Endothelial cell (in vitro differentiated cells): ENCODE measurements around the gene ECI1. TPM values are rescaled to one million over a fixed set of nuclear protein-coding genes. Genes with fewer than 3 reads are reported as not detected.

Experiments used
- DNase-seq: peaks from one replicate; pipeline ENCODE4 v3.0.0; 2021; ENCODE audit warnings: low spot score
- H3K27ac Mint-ChIP-seq: one replicate; pipeline ENCODE4 v1.8.0; 2021; ENCODE audit warnings: mixed read lengths, inconsistent platforms; ENCODE audit not compliant: unreplicated experiment
- H3K27me3 Mint-ChIP-seq: one replicate; pipeline ENCODE4 v1.8.0; 2021; ENCODE audit warnings: mild to moderate bottlenecking, moderate library complexity, mixed read lengths, inconsistent platforms; ENCODE audit not compliant: unreplicated experiment
- H3K36me3 Mint-ChIP-seq: one replicate; pipeline ENCODE4 v1.8.0; 2021; ENCODE audit warnings: mild to moderate bottlenecking, low read depth, mixed read lengths, inconsistent platforms; ENCODE audit not compliant: unreplicated experiment
- H3K4me1 Mint-ChIP-seq: one replicate; pipeline ENCODE4 v1.8.0; 2021; ENCODE audit warnings: mild to moderate bottlenecking, mixed read lengths, inconsistent platforms; ENCODE audit not compliant: unreplicated experiment
- H3K4me3 Mint-ChIP-seq: one replicate; pipeline ENCODE4 v1.8.0; 2021; ENCODE audit warnings: mild to moderate bottlenecking, mixed read lengths, inconsistent platforms; ENCODE audit not compliant: unreplicated experiment
- H3K9me3 Mint-ChIP-seq: one replicate; pipeline ENCODE4 v1.8.0; 2021; ENCODE audit warnings: mixed read lengths, inconsistent platforms; ENCODE audit not compliant: unreplicated experiment
- total RNA-seq: library from RNA; stranded (reverse); fragmentation: NEBNext Ultra II Directional; extraction: Animal tissue kit (Norgen Biotek cat#: 25700); gene quantifications from one replicate; pipeline ENCODE4 v1.2.1, GENCODE V29; 2021; ENCODE audit not compliant: unreplicated experiment
- TF ChIP-seq, protein P1 (sequence below): fragments of 200-600 bp; sonication (generic); IDR thresholded peaks from one replicate; pipeline ENCODE4 v1.5.0; 2021; ENCODE audit warnings: antibody characterized with exemption; ENCODE audit not compliant: unreplicated experiment

Gene ECI1
- total RNA-seq, 1 donor from 2014 or later, result 27.1 TPM

DNA sequence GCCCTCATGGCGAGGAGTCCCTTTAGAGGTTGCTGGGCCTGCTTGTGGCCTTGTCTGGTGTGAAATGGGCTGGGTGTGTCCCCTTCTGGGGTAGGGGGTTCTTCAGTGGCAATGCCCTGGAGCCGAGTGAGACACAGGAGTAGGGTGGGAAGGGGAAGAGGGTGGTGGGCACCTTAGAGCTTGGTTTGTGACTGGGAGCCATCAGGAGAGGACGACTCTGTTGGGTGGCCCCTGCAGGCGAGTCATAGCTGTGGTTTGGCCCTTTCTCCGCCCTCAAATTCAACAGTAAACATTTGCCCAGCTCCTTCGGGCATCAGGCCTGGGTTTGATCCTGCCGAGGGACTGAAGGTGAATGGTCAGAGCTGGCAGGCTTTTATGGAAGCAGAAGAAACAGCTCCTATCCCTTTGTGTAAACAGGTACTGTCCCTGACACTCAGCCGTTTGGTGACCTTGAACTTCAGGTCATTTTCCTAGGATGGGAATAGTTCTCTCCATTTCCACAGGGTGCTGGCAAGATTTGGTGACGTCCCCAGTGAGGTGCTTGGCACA lies 25.1 kb downstream of the ECI1 start:
- peak overlapping the region; percentile 25 for H3K4me3 Mint-ChIP-seq
- peaks cover 6% of the 10 kb centered on the region for H3K27me3 Mint-ChIP-seq
- no peak for DNase-seq
- no peaks in the 10 kb centered on the region for H3K4me1 Mint-ChIP-seq
- TF ChIP-seq, protein P1, sequence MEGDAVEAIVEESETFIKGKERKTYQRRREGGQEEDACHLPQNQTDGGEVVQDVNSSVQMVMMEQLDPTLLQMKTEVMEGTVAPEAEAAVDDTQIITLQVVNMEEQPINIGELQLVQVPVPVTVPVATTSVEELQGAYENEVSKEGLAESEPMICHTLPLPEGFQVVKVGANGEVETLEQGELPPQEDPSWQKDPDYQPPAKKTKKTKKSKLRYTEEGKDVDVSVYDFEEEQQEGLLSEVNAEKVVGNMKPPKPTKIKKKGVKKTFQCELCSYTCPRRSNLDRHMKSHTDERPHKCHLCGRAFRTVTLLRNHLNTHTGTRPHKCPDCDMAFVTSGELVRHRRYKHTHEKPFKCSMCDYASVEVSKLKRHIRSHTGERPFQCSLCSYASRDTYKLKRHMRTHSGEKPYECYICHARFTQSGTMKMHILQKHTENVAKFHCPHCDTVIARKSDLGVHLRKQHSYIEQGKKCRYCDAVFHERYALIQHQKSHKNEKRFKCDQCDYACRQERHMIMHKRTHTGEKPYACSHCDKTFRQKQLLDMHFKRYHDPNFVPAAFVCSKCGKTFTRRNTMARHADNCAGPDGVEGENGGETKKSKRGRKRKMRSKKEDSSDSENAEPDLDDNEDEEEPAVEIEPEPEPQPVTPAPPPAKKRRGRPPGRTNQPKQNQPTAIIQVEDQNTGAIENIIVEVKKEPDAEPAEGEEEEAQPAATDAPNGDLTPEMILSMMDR, result no peak
- no peak overlapping the region for H3K27ac Mint-ChIP-seq
- H3K36me3 Mint-ChIP-seq, result no peaks in the 10 kb centered on the region
- no peaks in the 10 kb centered on the region for H3K9me3 Mint-ChIP-seq

DNA sequence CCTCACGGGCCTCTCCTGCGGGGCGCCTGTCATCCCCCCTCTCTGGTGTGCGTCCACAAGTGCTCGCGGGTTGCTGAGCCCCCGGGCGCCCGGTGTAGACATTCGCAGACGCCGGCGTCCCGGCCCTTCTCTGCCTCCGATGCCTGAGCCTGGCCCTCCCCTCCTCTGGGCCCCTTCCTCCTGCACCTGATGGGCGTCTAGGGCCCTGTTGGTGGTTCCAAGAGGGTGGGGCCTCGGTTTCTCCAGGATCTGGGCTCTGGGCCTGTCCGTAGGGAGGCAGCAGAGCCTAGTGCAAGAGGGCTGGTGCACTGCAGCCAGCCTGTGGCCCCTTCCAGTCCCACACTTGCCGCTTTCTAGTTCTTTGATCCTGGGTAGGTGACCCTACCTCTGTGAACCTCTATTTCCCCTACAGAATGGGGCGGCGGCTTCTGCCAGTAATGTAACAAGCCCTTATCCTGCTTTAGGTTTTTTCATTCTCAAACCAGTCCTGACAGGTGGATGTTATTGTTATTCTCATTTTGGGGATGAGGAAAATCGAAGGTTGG lies 27.4 kb downstream of the ECI1 start:
- Mint-ChIP-seq H3K27me3 (peaks cover 6% of the 10 kb centered on the region), H3K27ac (no peak overlapping the region), H3K9me3 (no peaks in the 10 kb centered on the region), H3K4me1 (no peaks in the 10 kb centered on the region), H3K4me3 (peak overlapping the region; percentile 88), H3K36me3 (no peaks in the 10 kb centered on the region)
- peak; percentile 35 for DNase-seq
- TF ChIP-seq, protein P1, result no peak

DNA sequence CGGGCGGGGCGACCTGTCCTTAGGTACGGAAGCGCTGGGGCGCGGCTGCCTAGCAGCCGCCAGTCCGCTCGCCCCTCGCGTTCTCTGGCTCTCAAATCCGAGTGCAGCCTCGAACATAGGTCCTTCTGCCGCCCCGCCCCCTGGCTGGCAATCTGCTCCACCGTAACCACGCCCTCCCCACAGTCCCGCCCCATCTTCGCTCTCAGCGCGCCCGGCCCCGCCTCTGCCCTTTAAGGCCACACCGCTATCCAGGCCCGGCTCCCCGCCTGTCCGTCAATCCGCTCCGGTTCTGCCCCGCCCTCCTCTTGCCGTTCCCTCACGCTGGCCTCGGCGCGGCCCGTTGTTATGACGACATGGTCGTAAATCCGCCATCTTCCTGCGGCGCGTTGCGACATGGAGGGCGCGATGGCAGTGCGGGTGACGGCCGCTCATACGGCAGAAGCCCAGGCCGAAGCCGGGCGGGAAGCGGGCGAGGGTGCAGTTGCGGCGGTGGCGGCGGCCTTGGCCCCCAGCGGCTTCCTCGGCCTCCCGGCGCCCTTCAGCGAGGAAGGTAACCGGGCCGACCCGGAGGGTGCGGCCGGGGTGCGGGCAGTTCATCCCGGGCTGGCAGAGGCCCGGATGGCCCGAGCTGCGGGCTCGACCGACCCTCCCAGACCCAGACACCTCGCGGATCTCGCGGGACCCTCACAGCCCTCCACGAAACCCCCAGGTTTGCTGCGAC lies 28.0 kb downstream of the ECI1 start, which contains the start of gene E4F1:
Gene E4F1, plus strand, starts transcription at position 371 of the 721 bp plus-strand sequence. Its CDS starts 23 bp downstream, at position 394.
- TF ChIP-seq, protein P1, result no peak
- Mint-ChIP-seq H3K4me1 (no peaks in the 10 kb centered on the region), H3K27ac (no peak within 1 kb of the TSS)

GRCh38 chr16:2216330-2216729 lies 35.1 kb downstream of the ECI1 start:
- TF ChIP-seq, protein P1, result no peak
- peak overlapping the region; percentile 36 for H3K27ac Mint-ChIP-seq
- peak overlapping the region; percentile 42 for H3K4me3 Mint-ChIP-seq
- peaks cover 25% of the 10 kb centered on the region for H3K4me1 Mint-ChIP-seq
- H3K36me3 Mint-ChIP-seq, result no peaks in the 10 kb centered on the region
- DNase-seq, result no peak
- peaks cover 10% of the 10 kb centered on the region for H3K27me3 Mint-ChIP-seq
- no peaks in the 10 kb centered on the region for H3K9me3 Mint-ChIP-seq

More for the DNA sequence above, 28.0 kb downstream of the ECI1 start, which contains the start of gene E4F1:
- peak within 1 kb of the TSS; percentile 88 for H3K4me3 Mint-ChIP-seq
- no peaks in the 10 kb centered on the region for H3K9me3 Mint-ChIP-seq
- peak; percentile 99 for DNase-seq
- H3K36me3 Mint-ChIP-seq, result no peaks in the 10 kb centered on the region
- peaks cover 6% of the 10 kb centered on the region for H3K27me3 Mint-ChIP-seq

DNA sequence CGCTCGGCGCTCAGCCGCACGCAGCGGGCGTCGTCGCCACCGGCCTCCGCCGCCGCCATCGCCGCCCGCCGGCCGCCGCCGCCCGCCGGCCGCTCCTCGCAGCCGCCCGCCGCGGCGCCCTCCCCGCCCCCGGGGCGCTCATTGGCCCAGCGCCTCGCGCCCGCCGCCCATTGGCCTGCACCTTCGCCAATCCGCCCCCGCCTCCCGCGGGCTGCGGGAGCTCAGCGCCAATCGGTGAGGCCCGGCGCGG lies 36.7 kb downstream of the ECI1 start, which contains the start of gene PGP:
Gene PGP, minus strand, starts transcription at position 122 of the 250 bp plus-strand sequence. Its CDS starts 63 bp downstream, at position 59.
- H3K9me3 Mint-ChIP-seq, result no peaks in the 10 kb centered on the region
- no peaks in the 10 kb centered on the region for H3K36me3 Mint-ChIP-seq
- H3K4me1 Mint-ChIP-seq, result peaks cover 25% of the 10 kb centered on the region
- TF ChIP-seq, protein P1, result no peak
- peaks cover 10% of the 10 kb centered on the region for H3K27me3 Mint-ChIP-seq
- peak within 1 kb of the TSS; percentile 93 for H3K4me3 Mint-ChIP-seq
- peak within 1 kb of the TSS; percentile 91 for H3K27ac Mint-ChIP-seq
- no peak for DNase-seq
